Thoracic aorta (tissue), 2 donors: Measurements from ENCODE around the gene TOP2B. TPM values are rescaled to one million over a fixed set of nuclear protein-coding genes. Genes with fewer than 3 reads are reported as not detected.

Source experiments
- ATAC-seq: fragments of 150-250 bp; one replicate; pipeline ENCODE4 v1.8.0; 2017; ENCODE audit warnings: low read depth; ENCODE audit not compliant: insufficient number of reproducible peaks, low FRiP score
- DNase-seq: peaks from one replicate; pipeline ENCODE4 v3.0.0-alpha.2; 2020; ENCODE audit warnings: low spot score
- H3K27ac ChIP-seq, 2 donors: fragments of 200-600 bp; sonication (generic); 1 replicate in 1 of 2; 2 replicates in 1 of 2; pipeline ENCODE4 v1.5.1; 2016; ENCODE audit warnings: mild to moderate bottlenecking in 2 of 2, moderate library complexity in 2 of 2
- H3K27me3 ChIP-seq: fragments of 200-600 bp; sonication (generic); replicated peaks from 2 replicates; pipeline ENCODE4 v1.6.0; 2016; ENCODE audit warnings: mild to moderate bottlenecking; ENCODE audit not compliant: insufficient read depth
- H3K36me3 ChIP-seq: fragments of 200-600 bp; sonication (generic); one replicate; pipeline ENCODE4 v1.5.1; 2016
- H3K4me1 ChIP-seq, 2 donors: fragments of 200-600 bp; sonication (generic); 1 replicate in 1 of 2; 2 replicates in 1 of 2; pipeline versions ENCODE4 v1.5.1 to v1.6.0; 2016; ENCODE audit warnings: low read depth in 2 of 2, mild to moderate bottlenecking in 1 of 2; ENCODE audit not compliant: control insufficient read depth in 1 of 2
- H3K4me3 ChIP-seq: fragments of 200-600 bp; sonication (generic); 2 replicates; pipeline ENCODE4 v1.5.1; 2016; ENCODE audit warnings: mild to moderate bottlenecking
- H3K9me3 ChIP-seq: fragments of 200-600 bp; sonication (generic); 2 replicates; pipeline ENCODE4 v1.5.1; 2016
- total RNA-seq, 2 donors: library from RNA; depleted of rRNA; stranded (reverse); fragments of >200 nt; gene quantifications; one replicate each; pipeline versions ENCODE4 v1.1.0 to v1.2.3, GENCODE V29; 2016
- TF ChIP-seq, protein P1 (sequence below): fragments of 200-600 bp; sonication (generic); IDR thresholded peaks from one replicate; pipeline ENCODE4 v1.5.1; 2019; ENCODE audit warnings: antibody characterized with exemption

The TOP2B gene
- total RNA-seq, 2 donors from 2014 or later, result 78.9 to 92.0 TPM

- Histone ChIP-seq H3K9me3 (no peaks in the 10 kb centered on the region), H3K4me3 (no peak overlapping the region), H3K36me3 (no peaks in the 10 kb centered on the region), H3K27ac (peak overlapping the region in 1 of 2 donors; percentile 36), H3K4me1 (peaks cover 19 to 33% of the 10 kb centered on the region in 2 donors), H3K27me3 (no peaks in the 10 kb centered on the region)
- TF ChIP-seq, protein P1, sequence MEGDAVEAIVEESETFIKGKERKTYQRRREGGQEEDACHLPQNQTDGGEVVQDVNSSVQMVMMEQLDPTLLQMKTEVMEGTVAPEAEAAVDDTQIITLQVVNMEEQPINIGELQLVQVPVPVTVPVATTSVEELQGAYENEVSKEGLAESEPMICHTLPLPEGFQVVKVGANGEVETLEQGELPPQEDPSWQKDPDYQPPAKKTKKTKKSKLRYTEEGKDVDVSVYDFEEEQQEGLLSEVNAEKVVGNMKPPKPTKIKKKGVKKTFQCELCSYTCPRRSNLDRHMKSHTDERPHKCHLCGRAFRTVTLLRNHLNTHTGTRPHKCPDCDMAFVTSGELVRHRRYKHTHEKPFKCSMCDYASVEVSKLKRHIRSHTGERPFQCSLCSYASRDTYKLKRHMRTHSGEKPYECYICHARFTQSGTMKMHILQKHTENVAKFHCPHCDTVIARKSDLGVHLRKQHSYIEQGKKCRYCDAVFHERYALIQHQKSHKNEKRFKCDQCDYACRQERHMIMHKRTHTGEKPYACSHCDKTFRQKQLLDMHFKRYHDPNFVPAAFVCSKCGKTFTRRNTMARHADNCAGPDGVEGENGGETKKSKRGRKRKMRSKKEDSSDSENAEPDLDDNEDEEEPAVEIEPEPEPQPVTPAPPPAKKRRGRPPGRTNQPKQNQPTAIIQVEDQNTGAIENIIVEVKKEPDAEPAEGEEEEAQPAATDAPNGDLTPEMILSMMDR, result no peak
- DNase-seq (no peak), ATAC-seq (no peak)
These were observed 75.5 kb downstream of the TOP2B start for GRCh38 chr3:25589104-25589782.

DNA sequence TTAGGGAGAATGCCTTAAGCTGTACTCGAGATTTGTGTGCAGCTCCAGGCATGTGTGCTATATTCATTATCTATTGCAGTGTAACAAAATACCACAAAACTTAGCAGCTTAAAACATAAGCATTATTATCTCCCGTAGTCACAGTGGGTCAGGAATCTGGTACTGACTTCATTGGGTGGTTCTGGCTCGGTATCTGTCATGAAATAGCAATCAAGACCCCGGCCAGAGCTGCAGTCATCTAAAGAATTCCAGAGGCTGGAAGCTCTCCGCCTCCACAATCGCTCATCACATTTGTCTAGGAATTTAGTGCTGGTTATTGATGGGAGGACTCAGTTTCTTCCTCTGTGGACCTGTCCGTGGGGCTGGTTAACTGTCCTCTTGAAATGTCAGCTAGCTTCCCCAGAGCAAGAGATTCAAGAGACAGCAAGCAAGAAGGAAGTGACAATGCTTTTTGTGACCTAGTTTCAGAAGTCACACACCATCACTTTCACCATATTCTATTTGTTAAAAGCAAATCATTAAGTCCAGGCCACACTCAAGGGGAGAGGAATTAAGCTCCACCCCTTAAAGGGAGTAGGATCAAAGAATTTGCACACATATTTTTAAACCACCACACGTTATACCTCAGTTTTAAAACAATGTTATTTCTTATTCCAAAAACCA lies 76.1 kb downstream of the TOP2B start:
- Histone ChIP-seq H3K27me3 (no peaks in the 10 kb centered on the region), H3K27ac (no peak overlapping the region), H3K9me3 (no peaks in the 10 kb centered on the region), H3K4me3 (no peak overlapping the region), H3K4me1 (peaks cover 17 to 26% of the 10 kb centered on the region in 2 donors), H3K36me3 (no peaks in the 10 kb centered on the region)
- TF ChIP-seq, protein P1, result no peak
- no peak for DNase-seq
- no peak for ATAC-seq

- Histone ChIP-seq H3K4me1 (peaks cover 13 to 20% of the 10 kb centered on the region in 2 donors), H3K27ac (no peak overlapping the region), H3K4me3 (no peak overlapping the region), H3K9me3 (no peaks in the 10 kb centered on the region), H3K27me3 (no peaks in the 10 kb centered on the region), H3K36me3 (no peaks in the 10 kb centered on the region)
- no peak for ATAC-seq
- TF ChIP-seq, protein P1, result no peak
- no peak for DNase-seq
These were observed 76.7 kb downstream of the TOP2B start for GRCh38 chr3:25587975-25588374.

DNA sequence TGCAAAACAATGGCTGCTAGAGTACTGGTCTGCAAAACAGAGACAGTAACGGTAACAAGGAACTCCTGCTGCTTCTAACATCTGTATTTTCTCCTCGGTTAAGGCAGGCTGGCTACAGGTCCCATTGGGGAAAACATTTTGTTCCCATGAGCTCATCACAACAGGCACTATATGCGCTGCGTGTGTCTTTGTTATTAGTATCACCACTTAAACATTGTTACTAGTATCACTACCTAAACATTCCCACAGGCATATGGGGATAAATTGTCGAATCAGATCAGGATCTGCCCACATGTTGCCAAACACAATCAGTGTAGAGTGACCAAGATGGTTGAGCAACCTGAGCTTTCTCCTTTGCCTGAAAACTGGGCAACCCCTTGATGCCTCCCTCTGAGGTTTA lies 77.2 kb downstream of the TOP2B start:
- TF ChIP-seq, protein P1, result no peak
- no peaks in the 10 kb centered on the region for H3K36me3 ChIP-seq
- no peaks in the 10 kb centered on the region for H3K27me3 ChIP-seq
- H3K9me3 ChIP-seq, result no peaks in the 10 kb centered on the region
- no peak overlapping the region for H3K4me3 ChIP-seq
- no peak for DNase-seq
- no peak overlapping the region for H3K27ac ChIP-seq
- H3K4me1 ChIP-seq, result peaks cover 8 to 16% of the 10 kb centered on the region in 2 donors
- no peak for ATAC-seq

DNA sequence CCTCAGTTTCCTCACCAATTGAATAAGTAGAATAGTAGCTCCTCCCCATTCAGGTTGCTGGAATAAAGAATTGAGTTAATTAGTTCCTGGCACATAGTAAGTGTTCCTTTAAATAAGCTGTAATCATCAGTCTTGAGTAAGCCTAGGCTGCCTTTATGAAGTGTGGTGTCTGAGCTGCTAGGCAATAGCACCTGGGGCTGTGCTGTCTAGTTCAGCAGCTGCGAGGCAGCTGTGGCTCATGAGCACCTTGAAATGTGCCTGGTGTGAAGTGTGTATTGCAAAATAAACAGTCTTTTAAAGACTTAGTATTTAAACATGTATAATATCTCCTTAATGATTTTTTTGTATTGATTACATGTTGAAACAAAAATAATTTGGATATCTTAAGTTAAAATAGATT lies 77.6 kb downstream of the TOP2B start:
- no peak for DNase-seq
- Histone ChIP-seq H3K4me3 (no peak overlapping the region), H3K27me3 (no peaks in the 10 kb centered on the region), H3K9me3 (no peaks in the 10 kb centered on the region), H3K4me1 (peaks cover 7 to 11% of the 10 kb centered on the region in 2 donors), H3K27ac (no peak overlapping the region), H3K36me3 (no peaks in the 10 kb centered on the region)
- no peak for ATAC-seq
- TF ChIP-seq, protein P1, result no peak
